ENCODE data around the gene SIVA1.

The SIVA1 gene, protein sequence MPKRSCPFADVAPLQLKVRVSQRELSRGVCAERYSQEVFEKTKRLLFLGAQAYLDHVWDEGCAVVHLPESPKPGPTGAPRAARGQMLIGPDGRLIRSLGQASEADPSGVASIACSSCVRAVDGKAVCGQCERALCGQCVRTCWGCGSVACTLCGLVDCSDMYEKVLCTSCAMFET

DNA sequence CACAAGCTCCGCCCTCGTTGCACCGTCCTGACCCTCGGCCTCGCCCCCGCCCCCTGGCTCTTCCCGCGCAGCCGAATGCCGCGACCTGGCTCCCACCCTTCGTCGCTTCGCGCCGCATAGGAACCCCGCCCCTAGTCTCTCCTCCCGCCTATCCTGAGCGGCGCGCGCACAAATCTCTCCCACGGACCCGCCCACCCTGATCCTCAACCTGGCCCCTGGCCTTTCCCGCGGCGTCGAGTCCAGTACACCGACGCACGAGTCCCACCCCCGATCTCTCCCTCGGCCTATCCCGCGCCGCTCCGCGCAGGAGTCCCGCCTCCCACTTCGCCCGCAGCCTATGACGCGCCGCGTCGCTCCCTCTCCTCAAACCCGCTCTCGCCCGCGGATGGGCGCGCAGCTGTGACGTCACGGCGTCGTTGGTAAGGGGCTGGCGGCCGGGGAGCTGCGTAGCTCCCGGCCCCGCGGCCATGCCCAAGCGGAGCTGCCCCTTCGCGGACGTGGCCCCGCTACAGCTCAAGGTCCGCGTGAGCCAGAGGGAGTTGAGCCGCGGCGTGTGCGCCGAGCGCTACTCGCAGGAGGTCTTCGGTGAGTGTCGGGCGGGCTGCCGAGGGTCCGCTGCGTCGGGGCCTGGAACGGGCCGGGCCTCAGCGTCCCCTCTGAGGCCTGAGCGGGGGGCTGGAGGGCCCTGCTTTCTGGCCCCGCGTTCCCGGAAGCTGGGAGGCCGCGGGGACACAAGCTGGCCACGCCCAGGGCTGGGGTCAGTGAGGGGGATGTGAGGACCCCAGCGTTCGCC lies at the start of gene SIVA1:
Gene SIVA1 (plus strand): TSS at position 413 of the 793 bp plus-strand sequence. CDS start 55 bp downstream, at position 468.
- Histone ChIP-seq H3K9ac (ENCODE audit: low read depth, low read length) (peak within 1 kb of the TSS; percentile 93), H3K4me1 (ENCODE audit: insufficient read depth, low read length) (no peaks in the 10 kb centered on the region), H3K27ac (ENCODE audit: low read length) (peak within 1 kb of the TSS; percentile 83), H3K4me3 (ENCODE audit: low read length) (peak within 1 kb of the TSS; percentile 87), H3K27me3 (ENCODE audit: insufficient read depth, low read length) (no peaks in the 10 kb centered on the region), H3K36me3 (ENCODE audit: insufficient read depth, low read depth, low read length) (peaks cover 28% of the 10 kb centered on the region), H3K9me3 (ENCODE audit: insufficient read depth, low read depth, low read length) (peaks cover 11% of the 10 kb centered on the region)

- H3K27me3 ChIP-seq (ENCODE audit: insufficient read depth, low read length): no peaks in the 10 kb centered on the region; the same call in 1 of the 2 replicates
- peaks cover 5% of the 10 kb centered on the region; the same call in 1 of the 2 replicates for H3K4me1 ChIP-seq (ENCODE audit: insufficient read depth, low read length)
- no peak overlapping the region for H3K9ac ChIP-seq (ENCODE audit: low read depth, low read length)
- H3K36me3 ChIP-seq (ENCODE audit: insufficient read depth, low read depth, low read length): peaks cover 26% of the 10 kb centered on the region
- no peak overlapping the region for H3K4me3 ChIP-seq (ENCODE audit: low read length)
- no peak overlapping the region for H3K27ac ChIP-seq (ENCODE audit: low read length)
- peaks cover 14% of the 10 kb centered on the region for H3K9me3 ChIP-seq (ENCODE audit: insufficient read depth, low read depth, low read length)
Observed at GRCh38 chr14:104703269-104703668, 49.7 kb upstream of the SIVA1 start.

- peaks cover 14% of the 10 kb centered on the region for H3K9me3 ChIP-seq (ENCODE audit: insufficient read depth, low read depth, low read length)
- H3K27me3 ChIP-seq (ENCODE audit: insufficient read depth, low read length): no peaks in the 10 kb centered on the region; the same call in 1 of the 2 replicates
- no peak overlapping the region for H3K27ac ChIP-seq (ENCODE audit: low read length)
- peaks cover 8% of the 10 kb centered on the region; the same call in 1 of the 2 replicates for H3K4me1 ChIP-seq (ENCODE audit: insufficient read depth, low read length)
- no peak overlapping the region for H3K9ac ChIP-seq (ENCODE audit: low read depth, low read length)
- no peak overlapping the region for H3K4me3 ChIP-seq (ENCODE audit: low read length)
- H3K36me3 ChIP-seq (ENCODE audit: insufficient read depth, low read depth, low read length): peaks cover 26% of the 10 kb centered on the region
Observed at GRCh38 chr14:104704252-104704651, 48.7 kb upstream of the SIVA1 start.

DNA sequence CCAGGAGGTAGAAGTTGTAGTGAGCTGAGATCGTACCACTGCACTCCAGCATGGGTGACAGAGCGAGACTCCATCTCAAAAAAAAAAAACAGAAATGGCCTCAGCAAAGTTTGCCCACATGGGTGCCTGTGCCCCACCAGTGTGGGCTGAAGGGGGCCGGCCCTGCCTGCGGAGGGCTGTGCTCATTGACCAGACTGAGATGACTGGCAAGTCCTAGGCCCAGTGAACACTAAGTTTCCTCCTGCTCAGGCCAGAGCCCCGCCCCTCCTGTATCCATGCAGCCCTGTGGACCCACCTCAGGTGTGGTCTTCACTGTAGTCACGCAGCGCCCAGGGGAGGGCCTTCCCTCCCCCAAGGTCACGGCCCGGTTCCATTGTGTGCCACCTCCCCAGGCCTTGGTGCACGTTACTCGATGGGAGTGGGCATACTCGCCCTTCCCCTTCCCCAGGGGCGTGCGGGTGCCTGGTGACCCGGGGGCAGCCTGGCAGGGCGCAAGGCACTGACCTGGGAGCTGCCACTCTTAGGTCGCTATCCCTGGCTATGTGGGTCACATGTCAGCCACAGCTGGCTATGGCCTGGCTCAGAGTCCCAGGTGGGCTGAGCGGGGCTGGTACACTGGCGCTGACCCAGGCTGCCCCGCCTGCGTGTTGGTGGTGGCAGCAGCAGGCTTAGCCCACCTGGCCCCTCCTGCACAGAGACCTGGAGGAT lies 47.5 kb upstream of the SIVA1 start:
- H3K9ac ChIP-seq (ENCODE audit: low read depth, low read length): no peak overlapping the region
- H3K27me3 ChIP-seq (ENCODE audit: insufficient read depth, low read length): no peaks in the 10 kb centered on the region; the same call in 1 of the 2 replicates
- H3K9me3 ChIP-seq (ENCODE audit: insufficient read depth, low read depth, low read length): peaks cover 14% of the 10 kb centered on the region
- H3K4me3 ChIP-seq (ENCODE audit: low read length): no peak overlapping the region
- no peak overlapping the region for H3K27ac ChIP-seq (ENCODE audit: low read length)
- H3K4me1 ChIP-seq (ENCODE audit: insufficient read depth, low read length): peaks cover 6% of the 10 kb centered on the region; the same call in 1 of the 2 replicates
- peaks cover 29% of the 10 kb centered on the region for H3K36me3 ChIP-seq (ENCODE audit: insufficient read depth, low read depth, low read length)

DNA sequence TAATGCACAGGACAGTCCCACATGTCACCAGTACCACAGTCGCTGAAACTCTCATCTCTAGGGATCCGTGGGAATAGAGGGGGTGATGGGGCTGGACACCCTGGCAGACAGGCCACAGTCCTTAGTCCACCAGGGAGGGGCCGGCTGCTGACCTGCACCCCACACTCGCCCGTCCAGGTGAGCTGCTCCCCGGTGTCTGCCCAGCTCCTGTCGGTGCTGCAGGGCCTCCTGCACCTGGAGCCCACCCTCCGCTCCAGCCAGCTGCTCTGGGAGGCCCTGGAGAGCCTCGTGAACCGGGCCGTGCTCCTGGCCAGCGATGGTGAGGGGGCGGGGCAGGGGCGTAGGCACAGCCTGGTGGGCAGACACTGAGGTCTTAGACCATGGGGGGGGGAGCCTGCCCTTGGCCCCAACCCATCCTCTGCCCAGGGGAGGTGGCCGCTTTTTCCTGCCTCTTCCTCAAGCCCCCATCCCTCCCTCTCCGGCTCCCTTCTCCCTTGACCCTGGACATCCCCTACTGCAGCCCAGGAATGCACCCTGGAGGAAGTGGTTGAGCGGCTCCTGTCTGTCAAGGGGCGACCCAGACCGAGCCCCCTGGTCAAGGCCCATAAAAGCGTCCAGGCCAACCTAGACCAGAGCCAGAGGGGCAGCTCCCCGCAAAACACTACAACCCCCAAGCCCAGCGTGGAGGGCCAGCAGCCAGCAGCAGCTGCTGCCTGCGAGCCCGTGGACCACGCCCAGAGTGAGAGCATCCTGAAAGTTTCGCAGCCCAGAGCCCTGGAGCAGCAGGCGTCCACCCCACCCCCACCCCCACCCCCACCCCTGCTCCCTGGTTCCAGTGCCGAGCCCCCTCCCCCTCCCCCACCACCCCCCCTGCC lies 46.0 kb upstream of the SIVA1 start:
- peaks cover 14% of the 10 kb centered on the region for H3K9me3 ChIP-seq (ENCODE audit: insufficient read depth, low read depth, low read length)
- 0 out of 2 replicates have a peak, but pooled peaks cover 4% of the 10 kb centered on the region for H3K4me1 ChIP-seq (ENCODE audit: insufficient read depth, low read length)
- H3K4me3 ChIP-seq (ENCODE audit: low read length): no peak overlapping the region
- H3K27me3 ChIP-seq (ENCODE audit: insufficient read depth, low read length): no peaks in the 10 kb centered on the region
- H3K36me3 ChIP-seq (ENCODE audit: insufficient read depth, low read depth, low read length): peaks cover 25% of the 10 kb centered on the region
- no peak overlapping the region for H3K9ac ChIP-seq (ENCODE audit: low read depth, low read length)
- no peak overlapping the region for H3K27ac ChIP-seq (ENCODE audit: low read length)

- Histone ChIP-seq H3K27ac (ENCODE audit: low read length) (no peak overlapping the region), H3K9ac (ENCODE audit: low read depth, low read length) (no peak overlapping the region), H3K27me3 (ENCODE audit: insufficient read depth, low read length) (no peaks in the 10 kb centered on the region), H3K4me1 (ENCODE audit: insufficient read depth, low read length) (0 out of 2 replicates have a peak, but pooled peaks cover 4% of the 10 kb centered on the region), H3K36me3 (ENCODE audit: insufficient read depth, low read depth, low read length) (peaks cover 25% of the 10 kb centered on the region), H3K9me3 (ENCODE audit: insufficient read depth, low read depth, low read length) (peaks cover 14% of the 10 kb centered on the region), H3K4me3 (ENCODE audit: low read length) (no peak overlapping the region)
Observed at GRCh38 chr14:104707608-104708595, 45.0 kb upstream of the SIVA1 start.

GRCh38 chr14:104708606-104709268 lies 44.2 kb upstream of the SIVA1 start:
- peaks cover 19% of the 10 kb centered on the region for H3K36me3 ChIP-seq (ENCODE audit: insufficient read depth, low read depth, low read length)
- no peak overlapping the region for H3K4me3 ChIP-seq (ENCODE audit: low read length)
- H3K27ac ChIP-seq (ENCODE audit: low read length): no peak overlapping the region
- H3K9me3 ChIP-seq (ENCODE audit: insufficient read depth, low read depth, low read length): peaks cover 12% of the 10 kb centered on the region
- 0 out of 2 replicates have a peak, but pooled peaks cover 4% of the 10 kb centered on the region for H3K4me1 ChIP-seq (ENCODE audit: insufficient read depth, low read length)
- H3K9ac ChIP-seq (ENCODE audit: low read depth, low read length): no peak overlapping the region
- no peaks in the 10 kb centered on the region for H3K27me3 ChIP-seq (ENCODE audit: insufficient read depth, low read length)

GRCh38 chr14:104709387-104710039 lies 43.4 kb upstream of the SIVA1 start:
- no peak overlapping the region for H3K27ac ChIP-seq (ENCODE audit: low read length)
- peaks cover 12% of the 10 kb centered on the region for H3K36me3 ChIP-seq (ENCODE audit: insufficient read depth, low read depth, low read length)
- no peak overlapping the region for H3K4me3 ChIP-seq (ENCODE audit: low read length)
- 0 out of 2 replicates have a peak, but pooled peaks cover 4% of the 10 kb centered on the region for H3K4me1 ChIP-seq (ENCODE audit: insufficient read depth, low read length)
- H3K9ac ChIP-seq (ENCODE audit: low read depth, low read length): no peak overlapping the region
- peaks cover 4% of the 10 kb centered on the region; the same call in 1 of the 2 replicates for H3K9me3 ChIP-seq (ENCODE audit: insufficient read depth, low read depth, low read length)
- no peaks in the 10 kb centered on the region for H3K27me3 ChIP-seq (ENCODE audit: insufficient read depth, low read length)

DNA sequence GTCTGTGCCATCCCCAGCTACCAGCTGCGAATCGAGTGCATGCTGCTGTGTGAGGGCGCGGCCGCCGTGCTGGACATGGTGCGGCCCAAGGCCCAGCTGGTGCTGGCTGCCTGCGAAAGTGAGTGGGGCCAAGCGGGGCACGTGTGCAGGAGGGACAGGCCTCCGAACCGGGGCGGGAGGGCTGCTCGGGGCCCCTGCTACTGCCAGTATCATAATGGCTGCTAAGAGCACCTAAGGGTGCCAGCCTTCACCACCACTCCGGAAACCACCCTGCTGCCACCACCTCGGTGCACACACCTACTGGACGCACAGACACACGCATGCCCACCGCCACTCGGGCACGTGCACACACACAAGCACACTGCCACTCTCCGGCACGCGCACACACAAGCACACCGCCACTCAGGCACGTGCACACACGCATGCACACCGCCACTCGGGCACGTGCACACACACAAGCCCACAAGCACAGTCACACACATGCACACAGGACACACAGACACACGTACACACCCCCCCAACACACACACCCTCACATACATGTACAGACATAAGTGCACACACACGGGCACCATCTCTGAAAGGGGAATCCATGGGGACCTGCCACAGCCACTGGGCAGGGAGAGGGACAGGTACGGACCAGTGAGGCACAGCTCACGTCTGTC lies 42.7 kb upstream of the SIVA1 start:
- Histone ChIP-seq H3K36me3 (ENCODE audit: insufficient read depth, low read depth, low read length) (0 out of 2 replicates have a peak, but pooled peaks cover 6% of the 10 kb centered on the region), H3K9me3 (ENCODE audit: insufficient read depth, low read depth, low read length) (no peaks in the 10 kb centered on the region), H3K9ac (ENCODE audit: low read depth, low read length) (no peak overlapping the region), H3K27me3 (ENCODE audit: insufficient read depth, low read length) (no peaks in the 10 kb centered on the region), H3K4me1 (ENCODE audit: insufficient read depth, low read length) (0 out of 2 replicates have a peak, but pooled peaks cover 4% of the 10 kb centered on the region), H3K27ac (ENCODE audit: low read length) (no peak overlapping the region), H3K4me3 (ENCODE audit: low read length) (no peak overlapping the region)

Data from iPS-20b (cell line).